K562 (cell line): ENCODE results near the gene XIRP1. TPM values are rescaled to one million over a fixed set of nuclear protein-coding genes. Genes with fewer than 3 reads are reported as not detected.

Experiments used
- ATAC-seq: fragments of 200-7000 bp; cut with Tn5 transposase; 3 replicates; pipeline ENCODE4 v1.9.1; 2020; ENCODE audit warnings: moderate library complexity
- BruUV-seq: library from RNA; stranded (reverse); fragments of 400-500 nt; replicated peaks from 2 replicates; lab custom pipeline; 2021; lab: Mats Ljungman, UMichigan
- CTCF ChIA-PET: fragments of 300-600 bp; formaldehyde crosslinking; extraction: SDS; loops from one replicate; lab custom pipeline; 2021; ENCODE audit warnings: low intra/inter-chr PET ratio; lab: Yijun Ruan, JAX
- POLR2A ChIA-PET: fragments of 300-600, 350-650 bp; sonication (Branson Sonifier 250); formaldehyde crosslinking; extraction: SDS; loops from one replicate; lab custom pipeline; 2021; ENCODE audit warnings: antibody characterized with exemption, inconsistent platforms; lab: Yijun Ruan, JAX
- DNase-seq, 4 experiments: peaks; one replicate each; pipeline versions ENCODE4 v3.0.0 to v3.0.0-alpha.2; 2011 to 2018; ENCODE audit warnings: low spot score in 3 of 4, mixed read lengths in 3 of 4; ENCODE audit errors: extremely low read depth in 1 of 4
- FAIRE-seq: peaks from 2 replicates; lab custom pipeline; 2011; peaks lifted over from hg19 to GRCh38; lab: Jason Lieb, UNC
- H2AFZ ChIP-seq: 2 replicates; pipeline ENCODE4 v1.6.0; 2011; ENCODE audit warnings: low read depth, low read length, control low read depth, inconsistent platforms
- H3K27ac ChIP-seq: fragments of 200-600 bp; 3 replicates; pipeline ENCODE4 v1.8.0; 2011; ENCODE audit warnings: low read depth, mild to moderate bottlenecking, control low read depth, inconsistent platforms, low read length, moderate library complexity, mixed read lengths; ENCODE audit errors: extremely low read depth
- H3K27me3 ChIP-seq, 2 experiments: fragments of 300-600 bp in 1 of 2; 2 replicates in 1 of 2; 3 replicates in 1 of 2; pipeline versions ENCODE4 v1.6.0 to v1.8.0; 2011; ENCODE audit warnings: inconsistent platforms in 2 of 2, low read length in 2 of 2, mild to moderate bottlenecking in 1 of 2, mixed read lengths in 1 of 2, moderate library complexity in 1 of 2; ENCODE audit not compliant: control insufficient read depth in 2 of 2, insufficient read depth in 2 of 2
- H3K36me3 ChIP-seq: fragments of 300-600 bp; 3 replicates; pipeline ENCODE4 v1.8.0; 2011; ENCODE audit warnings: mild to moderate bottlenecking, low read length, inconsistent platforms; ENCODE audit not compliant: control insufficient read depth, insufficient read depth
- H3K4me1 ChIP-seq, 2 experiments: fragments of 200-600 bp in 1 of 2; replicated peaks in 1 of 2; 2 replicates in 1 of 2; 3 replicates in 1 of 2; pipeline versions ENCODE4 v1.5.1 to v1.8.0; 2011; ENCODE audit warnings: inconsistent platforms in 2 of 2, low read length in 2 of 2, mild to moderate bottlenecking in 1 of 2, mixed read lengths in 1 of 2, moderate library complexity in 1 of 2; ENCODE audit not compliant: control insufficient read depth in 2 of 2, insufficient read depth in 2 of 2
- H3K4me2 ChIP-seq: 2 replicates; pipeline ENCODE4 v1.6.1; 2011; ENCODE audit warnings: low read length, control low read depth, inconsistent platforms, mixed read lengths; ENCODE audit not compliant: insufficient read depth
- H3K4me3 ChIP-seq: fragments of 200-600 bp; sonication (generic), shearing (Covaris generic); 2 replicates; pipeline ENCODE4 v1.5.1; 2016; ENCODE audit warnings: control low read depth, inconsistent platforms
- H3K79me2 ChIP-seq: fragments of 200-600 bp; 3 replicates; pipeline ENCODE4 v1.8.0; 2011; ENCODE audit warnings: low read length, inconsistent platforms; ENCODE audit not compliant: control insufficient read depth, insufficient read depth
- H3K9ac ChIP-seq, 2 experiments: 2 replicates each; pipeline versions ENCODE4 v1.6.0 to v1.6.1; 2011; ENCODE audit warnings: low read depth in 2 of 2, low read length in 2 of 2, control low read depth in 1 of 2, inconsistent platforms in 1 of 2, mild to moderate bottlenecking in 1 of 2, mixed read lengths in 1 of 2; ENCODE audit not compliant: insufficient read depth in 1 of 2
- H3K9me1 ChIP-seq: one replicate; pipeline ENCODE4 v1.6.0; 2011; ENCODE audit warnings: inconsistent platforms, mild to moderate bottlenecking, low read length, moderate library complexity; ENCODE audit not compliant: control insufficient read depth, insufficient read depth
- H3K9me3 ChIP-seq: replicated peaks from 2 replicates; pipeline ENCODE4 v1.5.1; 2011; ENCODE audit warnings: low read depth, low read length, inconsistent platforms; ENCODE audit not compliant: control insufficient read depth, insufficient read depth
- H4K20me1 ChIP-seq: replicated peaks from 2 replicates; pipeline ENCODE4 v1.6.1; 2011; ENCODE audit warnings: low read length, inconsistent platforms, mixed read lengths; ENCODE audit not compliant: control insufficient read depth, insufficient read depth
- LEF1 ChIP-seq: fragments of 450-650 bp; IDR thresholded peaks from 2 replicates; pipeline ENCODE4 v1.6.1; 2016; ENCODE audit warnings: mild to moderate bottlenecking
- MCM5 ChIP-seq: fragments of 450-650 bp; IDR thresholded peaks from 2 replicates; pipeline ENCODE4 v1.6.1; 2016; ENCODE audit warnings: low read depth
- NR2C1 ChIP-seq, 2 experiments: fragments of 450-650 bp; IDR thresholded peaks; 2 replicates each; pipeline ENCODE4 v1.6.1; 2017; ENCODE audit warnings: mild to moderate bottlenecking in 2 of 2, antibody characterized with exemption in 1 of 2, inconsistent platforms in 1 of 2, missing compliant biosample characterization in 1 of 2, missing genetic modification characterization in 1 of 2
- NR2C2 ChIP-seq, 2 experiments: fragments of 200-800 bp in 1 of 2; sonication (Bioruptor generic) in 1 of 2; sonication (generic) in 1 of 2; formaldehyde crosslinking in 1 of 2; IDR thresholded peaks; 2 replicates each; pipeline versions ENCODE4 v1.6.1 to v1.8.0; 2016 to 2022; ENCODE audit warnings: mild to moderate bottlenecking in 1 of 2, missing compliant biosample characterization in 1 of 2, missing genetic modification characterization in 1 of 2, missing genetic modification reagents in 1 of 2
- WGBS: fragments of 100-300 bp; shearing (Covaris generic); methylation state at CpG from one replicate; pipeline ENCODE4 v1.1.6; 2016; ENCODE audit warnings: low coverage, mixed read lengths; ENCODE audit not compliant: insufficient coverage; ENCODE audit errors: missing lambda C conversion rate; 5-methylcytosine and 5-hydroxymethylcytosine counted together
- in situ Hi-C: fragments of 300-500 bp; cut with MboI; formaldehyde crosslinking; loops from 4 replicates; pipeline ENCODE4 v1.15.0; 2018; ENCODE audit warnings: inconsistent platforms, mixed read lengths
- intact Hi-C: fragments of 100-400 bp; cut with micrococcal nuclease; formaldehyde crosslinking; loops from 2 replicates; pipeline ENCODE4 v1.14.2; 2022
- polyA plus RNA-seq, 8 experiments: library from polyadenylated mRNA; depleted of rRNA in 4 of 8; stranded (reverse) in 5 of 8; unstranded in 3 of 8; fragments of >200 nt; fragmentation: Nextera tagmentation in 2 of 8; fragmentation: Illumina TruSeq in 1 of 8; extraction: Ambion mirVana in 2 of 8; extraction: Trizol in 1 of 8; gene quantifications; 2 replicates each; pipeline versions ENCODE4 v1.2.1 to v1.2.3, GENCODE V29; 2011 to 2014; ENCODE audit warnings: inconsistent platforms in 1 of 8, missing spikeins in 1 of 8
- total RNA-seq, 7 experiments: library from RNA; depleted of rRNA in 6 of 7; stranded (reverse); fragments of >200 nt in 6 of 7; fragmentation: Illumina TruSeq in 2 of 7; extraction: Trizol in 2 of 7; gene quantifications; 2 replicates each; pipeline versions ENCODE4 v1.2.1 to v1.2.3, GENCODE V29; 2011 to 2021; ENCODE audit warnings: low replicate concordance in 1 of 7

XIRP1 gene
- total and polyA plus RNA-seq, 9 of the 15 experiments (the other 6 are each of a cell fraction or from before 2014, with no cell fraction given): 0.03 to 0.27 (median 0.08) TPM; not detected in 3

- no peak for DNase-seq
- no peak overlapping the region for H3K4me3 ChIP-seq
- TF ChIP-seq MCM5: no peak
- 0 out of 2 replicates have a peak, but pooled peaks have one; percentile 33 for TF ChIP-seq NR2C2 (CRISPR knock-in tag; IDR thresholded peaks at IDR 0.05)
- no peak for TF ChIP-seq NR2C2 (tag; IDR thresholded peaks at IDR 0.05)
- no peak for TF ChIP-seq LEF1
- peak; percentile 57 for TF ChIP-seq NR2C1 (IDR thresholded peaks at IDR 0.05)
- TF ChIP-seq NR2C1 (tag; IDR thresholded peaks at IDR 0.05): 0 out of 2 replicates have a peak, but pooled peaks have one; percentile 43
- H4K20me1 ChIP-seq: no peaks in the 10 kb centered on the region
- H3K79me2 ChIP-seq: no peaks in the 10 kb centered on the region
- H3K4me1 ChIP-seq: peaks cover 0 to 35% of the 10 kb centered on the region in 2 experiments; a peak in 2 of 5 replicates
- ChIA-PET POLR2A (interaction anchor here (1.0 kb wide), 1 partner anchor 9 kb away, joined by 3 read pairs; no protein-coding TSS in a partner anchor), CTCF (no interaction called here)
- no peak for FAIRE-seq
- H3K9me3 ChIP-seq: no peaks in the 10 kb centered on the region
- intact Hi-C loops: no loop called here
- BruUV-seq: no TSS peak
- H3K9me1 ChIP-seq: no peaks in the 10 kb centered on the region
- peaks cover 11 to 23% of the 10 kb centered on the region in 2 experiments; a peak in 4 of 5 replicates for H3K27me3 ChIP-seq
- H3K27ac ChIP-seq: no peak overlapping the region
- WGBS: 39% methylated on average over 23 of the region's 23 CpGs
- H3K36me3 ChIP-seq: no peaks in the 10 kb centered on the region
- ATAC-seq: no peak
- no peak overlapping the region for H3K4me2 ChIP-seq
- in situ Hi-C loops: loop anchor here (5.0 kb wide), 2 partner anchors 60 to 100 kb away; no protein-coding TSS in a partner anchor
- 0 out of 4 replicates have a peak overlapping the region, but pooled peaks of 1 of the 2 experiments have one; percentile 14 for H3K9ac ChIP-seq
- no peak overlapping the region for H2AFZ ChIP-seq
Observed at GRCh38 chr3:39187372-39188155, 4.8 kb downstream of the XIRP1 start.
